WERI-Rb-1 (cell line): Measurements from ENCODE around the gene ROR2.

ENCODE experiments used
- DNase-seq: peaks from one replicate; pipeline ENCODE4 v3.0.0-alpha.2; 2020
- H3K27ac ChIP-seq: fragments of 250-450 bp; sonication (Bioruptor Pico); 2 replicates; pipeline ENCODE4 v1.5.1; 2020; ENCODE audit warnings: mild to moderate bottlenecking, moderate library complexity
- H3K27me3 ChIP-seq: fragments of 250-450 bp; sonication (Bioruptor Pico); 2 replicates; pipeline ENCODE4 v1.5.1; 2021; ENCODE audit warnings: mild to moderate bottlenecking, low read depth, moderate library complexity; ENCODE audit not compliant: insufficient read depth, severe bottlenecking
- H3K36me3 ChIP-seq: fragments of 250-450 bp; sonication (Bioruptor Pico); 2 replicates; pipeline ENCODE4 v1.5.1; 2020; ENCODE audit warnings: mild to moderate bottlenecking, moderate library complexity
- H3K4me3 ChIP-seq: 2 replicates; pipeline ENCODE4 v1.5.1; 2011; ENCODE audit warnings: low read depth, mild to moderate bottlenecking, control low read depth, low read length
- H3K9me3 ChIP-seq: fragments of 250-450 bp; sonication (Bioruptor Pico); 2 replicates; pipeline ENCODE4 v1.5.1; 2021; ENCODE audit warnings: mild to moderate bottlenecking, moderate library complexity; ENCODE audit not compliant: severe bottlenecking
- TF ChIP-seq, protein P1 (sequence below): IDR thresholded peaks from 2 replicates; pipeline ENCODE4 v1.5.1; 2011; ENCODE audit warnings: low read depth, mild to moderate bottlenecking, control low read depth, inconsistent platforms, low read length

The ROR2 gene

DNA sequence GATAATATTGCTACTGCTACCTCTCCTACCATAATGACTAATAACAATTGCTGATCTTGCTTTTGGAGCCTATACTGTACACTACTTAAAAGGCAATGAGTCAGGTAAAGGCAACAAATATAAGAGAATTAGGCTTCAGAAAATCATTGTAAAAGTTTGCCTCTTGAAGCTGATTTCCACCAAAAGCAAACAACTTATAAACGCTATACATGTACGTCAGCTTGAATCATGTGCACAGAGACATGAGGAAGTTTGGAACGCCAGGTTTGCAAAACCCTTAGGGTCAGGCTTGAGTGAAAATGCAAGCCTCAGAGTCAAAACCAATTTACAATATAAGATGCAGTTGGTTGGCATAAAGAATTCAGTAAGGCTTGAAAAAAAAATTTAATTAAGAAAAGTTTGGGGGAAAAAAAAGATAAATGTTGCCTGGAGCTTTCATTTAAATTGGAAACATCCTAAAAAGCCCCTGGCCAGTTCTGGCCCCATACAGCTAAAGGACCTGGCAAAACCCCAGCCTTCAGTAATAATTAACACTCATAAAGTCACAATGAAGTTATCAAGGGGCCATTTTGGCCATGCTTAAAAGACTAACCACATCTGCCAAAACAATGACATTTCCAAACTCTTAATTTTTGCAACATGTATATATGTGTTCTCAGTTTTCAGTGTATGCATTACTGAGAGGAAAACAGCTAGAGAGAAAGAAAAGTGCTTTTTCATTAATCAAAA lies 345.4 kb downstream of the ROR2 start:
- Histone ChIP-seq H3K27ac (no peak overlapping the region), H3K36me3 (no peaks in the 10 kb centered on the region), H3K4me3 (no peak overlapping the region), H3K9me3 (no peaks in the 10 kb centered on the region), H3K27me3 (no peaks in the 10 kb centered on the region)
- no peak for DNase-seq
- TF ChIP-seq, protein P1, sequence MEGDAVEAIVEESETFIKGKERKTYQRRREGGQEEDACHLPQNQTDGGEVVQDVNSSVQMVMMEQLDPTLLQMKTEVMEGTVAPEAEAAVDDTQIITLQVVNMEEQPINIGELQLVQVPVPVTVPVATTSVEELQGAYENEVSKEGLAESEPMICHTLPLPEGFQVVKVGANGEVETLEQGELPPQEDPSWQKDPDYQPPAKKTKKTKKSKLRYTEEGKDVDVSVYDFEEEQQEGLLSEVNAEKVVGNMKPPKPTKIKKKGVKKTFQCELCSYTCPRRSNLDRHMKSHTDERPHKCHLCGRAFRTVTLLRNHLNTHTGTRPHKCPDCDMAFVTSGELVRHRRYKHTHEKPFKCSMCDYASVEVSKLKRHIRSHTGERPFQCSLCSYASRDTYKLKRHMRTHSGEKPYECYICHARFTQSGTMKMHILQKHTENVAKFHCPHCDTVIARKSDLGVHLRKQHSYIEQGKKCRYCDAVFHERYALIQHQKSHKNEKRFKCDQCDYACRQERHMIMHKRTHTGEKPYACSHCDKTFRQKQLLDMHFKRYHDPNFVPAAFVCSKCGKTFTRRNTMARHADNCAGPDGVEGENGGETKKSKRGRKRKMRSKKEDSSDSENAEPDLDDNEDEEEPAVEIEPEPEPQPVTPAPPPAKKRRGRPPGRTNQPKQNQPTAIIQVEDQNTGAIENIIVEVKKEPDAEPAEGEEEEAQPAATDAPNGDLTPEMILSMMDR, result no peak

DNA sequence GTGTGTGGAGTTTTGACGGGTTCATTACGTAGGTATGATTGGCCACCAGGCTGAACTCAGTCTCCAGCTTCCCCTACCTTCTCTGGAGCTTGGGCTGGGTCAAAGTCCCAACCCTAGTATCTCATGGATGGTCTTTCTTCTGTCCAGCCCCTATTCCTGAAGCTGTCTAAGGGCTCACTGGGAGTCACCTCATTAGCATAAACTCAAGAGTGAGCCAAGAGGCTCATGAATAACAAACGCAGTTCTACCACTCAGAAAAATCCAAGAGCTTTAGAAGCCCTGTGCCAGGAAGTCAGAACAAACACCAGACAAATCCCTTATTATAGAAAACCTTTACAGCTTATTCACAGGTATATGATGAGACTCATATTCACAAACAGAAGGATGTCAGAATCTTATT lies 346.1 kb downstream of the ROR2 start:
- Histone ChIP-seq H3K36me3 (no peaks in the 10 kb centered on the region), H3K27me3 (no peaks in the 10 kb centered on the region), H3K4me3 (no peak overlapping the region), H3K27ac (no peak overlapping the region), H3K9me3 (no peaks in the 10 kb centered on the region)
- DNase-seq, result no peak
- TF ChIP-seq, protein P1, result no peak

DNA sequence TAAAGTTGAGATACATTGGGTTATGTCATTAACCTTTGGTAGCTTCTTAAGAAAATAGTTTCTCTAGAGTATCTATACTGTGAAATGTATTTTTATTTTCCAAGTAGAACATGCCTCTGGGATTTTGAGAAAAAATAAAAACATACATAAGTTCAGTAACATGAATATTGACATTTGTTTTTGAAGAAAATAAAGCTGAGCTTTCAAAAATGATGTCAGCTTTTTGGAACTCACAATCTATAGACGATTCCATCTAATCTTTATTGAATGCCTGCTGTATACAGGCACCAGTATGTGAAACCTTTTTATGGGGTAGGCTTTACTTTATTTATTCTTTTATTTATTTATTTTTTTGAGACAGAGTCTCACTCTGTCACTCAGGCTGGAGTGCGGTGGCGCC lies 350.5 kb downstream of the ROR2 start:
- H3K9me3 ChIP-seq, result no peaks in the 10 kb centered on the region
- H3K27me3 ChIP-seq, result no peaks in the 10 kb centered on the region
- no peak overlapping the region for H3K4me3 ChIP-seq
- no peaks in the 10 kb centered on the region for H3K36me3 ChIP-seq
- H3K27ac ChIP-seq, result no peak overlapping the region
- no peak for DNase-seq
- TF ChIP-seq, protein P1, result no peak

DNA sequence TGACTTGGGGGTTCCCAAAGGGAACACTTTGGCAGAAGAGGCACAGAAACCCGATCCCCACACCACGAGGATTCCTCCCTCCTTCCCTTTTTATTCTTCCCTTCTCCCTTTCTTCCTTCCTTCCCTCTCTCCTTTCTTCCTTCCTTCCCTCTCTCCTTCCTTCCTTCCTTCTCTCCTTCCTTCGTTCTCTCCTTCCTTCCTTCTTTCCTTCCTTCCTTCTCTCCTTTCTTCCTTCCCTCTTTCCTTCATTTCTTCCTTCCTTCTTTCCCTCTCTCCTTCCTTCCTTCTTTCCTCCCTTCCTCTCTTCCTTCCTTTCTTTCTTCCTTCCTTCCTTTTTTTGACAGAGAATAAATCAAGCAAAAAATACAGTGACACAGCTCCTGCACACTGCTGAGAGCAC lies 358.4 kb downstream of the ROR2 start:
- no peak overlapping the region for H3K4me3 ChIP-seq
- no peak for DNase-seq
- H3K27me3 ChIP-seq, result no peaks in the 10 kb centered on the region
- TF ChIP-seq, protein P1, result no peak
- H3K27ac ChIP-seq, result no peak overlapping the region
- H3K36me3 ChIP-seq, result no peaks in the 10 kb centered on the region
- H3K9me3 ChIP-seq, result no peaks in the 10 kb centered on the region

DNA sequence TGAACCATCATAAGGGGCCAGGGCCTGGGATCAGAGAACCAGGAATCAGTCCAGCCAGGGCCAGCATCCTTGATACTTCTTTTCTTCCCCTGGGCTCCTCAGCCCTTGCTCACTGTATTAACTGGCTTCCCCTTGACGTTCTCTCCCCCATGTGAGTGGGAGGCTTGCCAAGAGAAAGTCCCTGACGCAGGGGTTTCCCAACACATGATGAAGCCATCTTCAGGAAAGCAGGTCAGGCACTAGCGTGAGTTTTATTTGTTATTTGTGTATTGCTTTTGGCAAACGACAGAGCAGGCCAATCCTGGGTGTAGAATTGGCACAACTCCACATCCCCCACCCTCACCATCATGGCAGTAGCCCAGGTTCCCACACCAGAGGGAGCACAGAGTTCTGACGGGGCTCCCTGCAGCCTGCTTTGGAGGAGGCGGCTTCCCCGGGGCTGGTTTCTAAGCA lies 360.9 kb downstream of the ROR2 start:
- no peak for DNase-seq
- TF ChIP-seq, protein P1, result no peak
- Histone ChIP-seq H3K36me3 (no peaks in the 10 kb centered on the region), H3K4me3 (no peak overlapping the region), H3K9me3 (no peaks in the 10 kb centered on the region), H3K27ac (no peak overlapping the region), H3K27me3 (no peaks in the 10 kb centered on the region)

DNA sequence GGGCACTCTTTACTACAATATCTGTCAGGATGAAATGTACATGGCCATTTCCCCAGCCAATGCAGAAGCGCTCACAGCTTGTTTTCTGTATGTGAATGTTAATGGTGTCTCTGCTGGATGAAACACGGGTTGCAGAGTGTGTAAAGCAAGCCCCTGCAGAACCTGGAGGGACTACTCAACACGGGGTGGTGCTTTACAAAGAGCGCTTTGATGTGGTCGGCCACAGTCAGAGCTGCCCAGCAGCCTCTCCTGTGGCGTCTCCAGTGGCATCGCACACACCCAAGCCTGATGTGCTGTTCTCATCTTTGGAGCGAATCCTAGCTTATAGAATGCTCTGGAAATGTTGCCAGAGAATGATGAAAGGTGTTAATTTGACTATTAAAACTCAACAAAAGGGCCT lies 363.7 kb downstream of the ROR2 start:
- Histone ChIP-seq H3K4me3 (no peak overlapping the region), H3K9me3 (no peaks in the 10 kb centered on the region), H3K27ac (no peak overlapping the region), H3K36me3 (no peaks in the 10 kb centered on the region), H3K27me3 (no peaks in the 10 kb centered on the region)
- TF ChIP-seq, protein P1, result no peak
- no peak for DNase-seq
